HL-60 (cell line): ENCODE results near the gene SLC25A47.

Source experiments
- CTCF ChIP-seq: IDR thresholded peaks from one replicate; pipeline ENCODE4 v1.5.1; 2011; ENCODE audit warnings: low read length, control low read depth, inconsistent platforms; ENCODE audit not compliant: insufficient read depth
- POLR2AphosphoS5 ChIP-seq: IDR thresholded peaks from 2 replicates; pipeline ENCODE4 v1.6.1; 2012; ENCODE audit warnings: low read depth

GRCh38 chr14:100282083-100282350 is 41.1 kb upstream of the SLC25A47 start:
- TF ChIP-seq CTCF: no peak
- no peak for TF ChIP-seq POLR2AphosphoS5
